ENCODE results near the gene MSI2.

The MSI2 gene

GRCh38 chr17:57256708-57257112, 387 bp downstream of the MSI2 start:
- no CpG with 5 or more reads among the region's 36 CpGs for WGBS (ENCODE audit: extremely low coverage, insufficient coverage, insufficient read length)
- Histone ChIP-seq H2AFZ (ENCODE audit: insufficient read depth, low read length, poor library complexity) (no peak overlapping the region), H3K79me2 (ENCODE audit: control insufficient read depth, insufficient read depth, low read length, poor library complexity) (peaks cover 9% of the 10 kb centered on the region)

GRCh38 chr17:57257195-57257894, 1.0 kb downstream of the MSI2 start:
- no peaks in the 10 kb centered on the region for H3K9me3 ChIP-seq (ENCODE audit: insufficient read depth, low read depth, low read length)
- peak overlapping the region; percentile 85 for H3K4me3 ChIP-seq (ENCODE audit: low read depth, low read length)
- peaks cover 10% of the 10 kb centered on the region for H3K79me1 ChIP-seq (ENCODE audit: low read length)
- H3K79me2 ChIP-seq (ENCODE audit: control insufficient read depth, insufficient read depth, low read length, poor library complexity) = peaks cover 9% of the 10 kb centered on the region
- peaks cover 4 to 11% of the 10 kb centered on the region in 2 experiments for H3K4me1 ChIP-seq (ENCODE audit: control insufficient read depth in 1 of 2, insufficient read depth in 2 of 2, low read length in 2 of 2)
- H4K91ac ChIP-seq (ENCODE audit: low read depth, low read length) = peak overlapping the region; percentile 95
- no peak overlapping the region for H3K4ac ChIP-seq (ENCODE audit: low read depth, low read length)
- H2BK5ac ChIP-seq (ENCODE audit: low read depth, low read length, poor library complexity) = no peak overlapping the region
- no CpG with 5 or more reads among the region's 19 CpGs for WGBS (ENCODE audit: extremely low coverage, insufficient coverage, insufficient read length)
- H2AK5ac ChIP-seq (ENCODE audit: low read length) = no peak overlapping the region
- no peak overlapping the region for H2AFZ ChIP-seq (ENCODE audit: insufficient read depth, low read length, poor library complexity)
- no peak overlapping the region for H3K23ac ChIP-seq (ENCODE audit: low read length)
- H3K27me3 ChIP-seq (ENCODE audit: insufficient read depth, low read length) = no peaks in the 10 kb centered on the region
- no peak overlapping the region for H2BK12ac ChIP-seq (ENCODE audit: low read length)
- H3K18ac ChIP-seq (ENCODE audit: low read length) = no peak overlapping the region
- H4K12ac ChIP-seq (ENCODE audit: low read depth, low read length) = no peak overlapping the region
- peak overlapping the region; percentile 92 for H3K4me2 ChIP-seq (ENCODE audit: low read length)
- H3K27ac ChIP-seq (ENCODE audit: low read depth, low read length) = no peak overlapping the region
- no peak overlapping the region for H3K9ac ChIP-seq (ENCODE audit: low read length)
- H3K14ac ChIP-seq (ENCODE audit: low read length) = no peak overlapping the region
- H3K36me3 ChIP-seq (ENCODE audit: control insufficient read depth in 1 of 2, insufficient read depth in 2 of 2, low read length in 2 of 2) = peaks cover 2 to 3% of the 10 kb centered on the region in 2 experiments
- H2BK120ac ChIP-seq (ENCODE audit: insufficient read depth, low read length, poor library complexity) = no peak overlapping the region
- DNase-seq = peak in 1 of 2 donors; percentile 5
- H4K8ac ChIP-seq (ENCODE audit: low read depth, low read length) = no peak overlapping the region

More at GRCh38 chr17:57256708-57257112, 387 bp downstream of the MSI2 start:
- Histone ChIP-seq H3K27me3 (ENCODE audit: insufficient read depth, low read length) (no peaks in the 10 kb centered on the region), H4K8ac (ENCODE audit: low read depth, low read length) (no peak overlapping the region), H3K79me1 (ENCODE audit: low read length) (peaks cover 10% of the 10 kb centered on the region), H3K4ac (ENCODE audit: low read depth, low read length) (no peak overlapping the region), H2BK12ac (ENCODE audit: low read length) (no peak overlapping the region), H3K18ac (ENCODE audit: low read length) (peak overlapping the region; percentile 95), H3K4me2 (ENCODE audit: low read length) (peak overlapping the region; percentile 92), H3K36me3 (ENCODE audit: control insufficient read depth in 1 of 2, insufficient read depth in 2 of 2, low read length in 2 of 2) (no peaks in the 10 kb centered on the region), H3K9me3 (ENCODE audit: insufficient read depth, low read depth, low read length) (no peaks in the 10 kb centered on the region), H2AK5ac (ENCODE audit: low read length) (no peak overlapping the region), H3K9ac (ENCODE audit: low read length) (peak overlapping the region; percentile 74), H3K4me1 (ENCODE audit: control insufficient read depth in 1 of 2, insufficient read depth in 2 of 2, low read length in 2 of 2) (peaks cover 4 to 9% of the 10 kb centered on the region in 2 experiments), H3K23ac (ENCODE audit: low read length) (no peak overlapping the region), H4K91ac (ENCODE audit: low read depth, low read length) (peak overlapping the region; percentile 95), H3K27ac (ENCODE audit: low read depth, low read length) (peak overlapping the region; percentile 56), H2BK5ac (ENCODE audit: low read depth, low read length, poor library complexity) (no peak overlapping the region), H3K14ac (ENCODE audit: low read length) (peak overlapping the region; percentile 86), H4K12ac (ENCODE audit: low read depth, low read length) (peak overlapping the region; percentile 81), H2BK120ac (ENCODE audit: insufficient read depth, low read length, poor library complexity) (peak overlapping the region; percentile 85), H3K4me3 (ENCODE audit: low read depth, low read length) (peak overlapping the region; percentile 85)
- DNase-seq = peak in 1 of 2 donors; percentile 42

- Histone ChIP-seq H3K4me2 (ENCODE audit: low read length) (peak overlapping the region; percentile 92), H3K9ac (ENCODE audit: low read length) (peak overlapping the region; percentile 88), H3K79me1 (ENCODE audit: low read length) (peaks cover 10% of the 10 kb centered on the region), H3K4me1 (ENCODE audit: control insufficient read depth in 1 of 2, insufficient read depth in 2 of 2, low read length in 2 of 2) (peaks cover 4 to 11% of the 10 kb centered on the region in 2 experiments), H3K23ac (ENCODE audit: low read length) (no peak overlapping the region), H4K12ac (ENCODE audit: low read depth, low read length) (peak overlapping the region; percentile 6), H2AFZ (ENCODE audit: insufficient read depth, low read length, poor library complexity) (no peak overlapping the region), H3K27me3 (ENCODE audit: insufficient read depth, low read length) (no peaks in the 10 kb centered on the region), H3K79me2 (ENCODE audit: control insufficient read depth, insufficient read depth, low read length, poor library complexity) (peaks cover 9% of the 10 kb centered on the region), H2BK12ac (ENCODE audit: low read length) (peak overlapping the region; percentile 11), H3K4ac (ENCODE audit: low read depth, low read length) (peak overlapping the region; percentile 53), H2BK5ac (ENCODE audit: low read depth, low read length, poor library complexity) (peak overlapping the region; percentile 15), H3K18ac (ENCODE audit: low read length) (peak overlapping the region; percentile 31), H2BK120ac (ENCODE audit: insufficient read depth, low read length, poor library complexity) (no peak overlapping the region), H3K27ac (ENCODE audit: low read depth, low read length) (peak overlapping the region; percentile 8), H4K8ac (ENCODE audit: low read depth, low read length) (no peak overlapping the region), H2AK5ac (ENCODE audit: low read length) (no peak overlapping the region), H3K9me3 (ENCODE audit: insufficient read depth, low read depth, low read length) (no peaks in the 10 kb centered on the region), H3K36me3 (ENCODE audit: control insufficient read depth in 1 of 2, insufficient read depth in 2 of 2, low read length in 2 of 2) (peaks cover 2 to 3% of the 10 kb centered on the region in 2 experiments), H3K14ac (ENCODE audit: low read length) (peak overlapping the region; percentile 16), H3K4me3 (ENCODE audit: low read depth, low read length) (peak overlapping the region; percentile 73), H4K91ac (ENCODE audit: low read depth, low read length) (peak overlapping the region; percentile 73)
- DNase-seq = peak in 1 of 2 donors; percentile 27
- no CpG with 5 or more reads among the region's 20 CpGs for WGBS (ENCODE audit: extremely low coverage, insufficient coverage, insufficient read length)
Measured at GRCh38 chr17:57257895-57258851, 1.9 kb downstream of the MSI2 start.

- no CpG with 5 or more reads among the region's 3 CpGs for WGBS (ENCODE audit: extremely low coverage, insufficient coverage, insufficient read length)
- H2AFZ ChIP-seq (ENCODE audit: insufficient read depth, low read length, poor library complexity) = no peak overlapping the region
- no peak overlapping the region for H3K4ac ChIP-seq (ENCODE audit: low read depth, low read length)
- no peak overlapping the region for H4K8ac ChIP-seq (ENCODE audit: low read depth, low read length)
- H3K27ac ChIP-seq (ENCODE audit: low read depth, low read length) = no peak overlapping the region
- peak overlapping the region; percentile 92 for H3K4me2 ChIP-seq (ENCODE audit: low read length)
- H3K79me2 ChIP-seq (ENCODE audit: control insufficient read depth, insufficient read depth, low read length, poor library complexity) = peaks cover 9% of the 10 kb centered on the region
- no peak for DNase-seq
- H3K79me1 ChIP-seq (ENCODE audit: low read length) = peaks cover 10% of the 10 kb centered on the region
- no peak overlapping the region for H2AK5ac ChIP-seq (ENCODE audit: low read length)
- H3K9ac ChIP-seq (ENCODE audit: low read length) = no peak overlapping the region
- H3K4me1 ChIP-seq (ENCODE audit: control insufficient read depth in 1 of 2, insufficient read depth in 2 of 2, low read length in 2 of 2) = peaks cover 4 to 14% of the 10 kb centered on the region in 2 experiments
- no peak overlapping the region for H4K12ac ChIP-seq (ENCODE audit: low read depth, low read length)
- no peaks in the 10 kb centered on the region for H3K9me3 ChIP-seq (ENCODE audit: insufficient read depth, low read depth, low read length)
- no peak overlapping the region for H2BK12ac ChIP-seq (ENCODE audit: low read length)
- H3K18ac ChIP-seq (ENCODE audit: low read length) = no peak overlapping the region
- H3K36me3 ChIP-seq (ENCODE audit: control insufficient read depth in 1 of 2, insufficient read depth in 2 of 2, low read length in 2 of 2) = peaks cover 2 to 5% of the 10 kb centered on the region in 2 experiments
- H2BK5ac ChIP-seq (ENCODE audit: low read depth, low read length, poor library complexity) = no peak overlapping the region
- H3K27me3 ChIP-seq (ENCODE audit: insufficient read depth, low read length) = no peaks in the 10 kb centered on the region
- H4K91ac ChIP-seq (ENCODE audit: low read depth, low read length) = no peak overlapping the region
- H3K14ac ChIP-seq (ENCODE audit: low read length) = no peak overlapping the region
- no peak overlapping the region for H2BK120ac ChIP-seq (ENCODE audit: insufficient read depth, low read length, poor library complexity)
- H3K23ac ChIP-seq (ENCODE audit: low read length) = no peak overlapping the region
- H3K4me3 ChIP-seq (ENCODE audit: low read depth, low read length) = no peak overlapping the region
Measured at GRCh38 chr17:57259306-57259705, 3.0 kb downstream of the MSI2 start.
